ENCODE data around the gene EGFR. TPM values are rescaled to one million over a fixed set of nuclear protein-coding genes. Genes with fewer than 3 reads are reported as not detected.

The EGFR gene
- total RNA-seq, 2 donors from 2014 or later, result 42.5 to 44.2 TPM

GRCh38 chr7:55056577-55057480, 38.0 kb downstream of the EGFR start:
- 84 to 87% methylated on average over 15 of the region's 15 CpGs for WGBS, 2 donors
- DNase-seq, result no peak
- ATAC-seq, result no peak
- TF ChIP-seq CTCF (IDR thresholded peaks at IDR 0.05) (no peak), POLR2A (IDR thresholded peaks at IDR 0.05) (no peak)
- Histone ChIP-seq H3K4me3 (no peak overlapping the region), H3K36me3 (replicated peaks in 1 of 2; ENCODE audit: insufficient read depth in 1 of 2, low read depth in 2 of 2) (no peaks in the 10 kb centered on the region), H3K9me3 (no peaks in the 10 kb centered on the region), H3K27me3 (no peaks in the 10 kb centered on the region), H3K4me1 (no peaks in the 10 kb centered on the region), H3K27ac (no peak overlapping the region)
- intact Hi-C loops (cut with DNase I), result no loop called here

GRCh38 chr7:55058314-55058713, 39.5 kb downstream of the EGFR start:
- no peaks in the 10 kb centered on the region for H3K4me1 ChIP-seq
- DNase-seq (no peak), ATAC-seq (no peak)
- no peaks in the 10 kb centered on the region for H3K36me3 ChIP-seq (replicated peaks in 1 of 2; ENCODE audit: insufficient read depth in 1 of 2, low read depth in 2 of 2)
- no peaks in the 10 kb centered on the region for H3K9me3 ChIP-seq
- H3K27me3 ChIP-seq, result no peaks in the 10 kb centered on the region
- intact Hi-C loops (cut with DNase I), result no loop called here
- no peak overlapping the region for H3K27ac ChIP-seq
- 93 to 95% methylated on average over 10 of the region's 10 CpGs for WGBS, 2 donors
- TF ChIP-seq POLR2A (IDR thresholded peaks at IDR 0.05) (no peak), CTCF (IDR thresholded peaks at IDR 0.05) (no peak)
- H3K4me3 ChIP-seq, result no peak overlapping the region

GRCh38 chr7:55059021-55059420, 40.2 kb downstream of the EGFR start:
- no peak for DNase-seq

GRCh38 chr7:55060085-55060484, 41.3 kb downstream of the EGFR start:
- no peak overlapping the region for H3K4me3 ChIP-seq
- no peaks in the 10 kb centered on the region for H3K9me3 ChIP-seq
- no peak overlapping the region for H3K27ac ChIP-seq
- no peak for ATAC-seq
- no peaks in the 10 kb centered on the region for H3K4me1 ChIP-seq
- H3K27me3 ChIP-seq, result no peaks in the 10 kb centered on the region
- TF ChIP-seq CTCF (IDR thresholded peaks at IDR 0.05), result no peak
- no peak for TF ChIP-seq POLR2A (IDR thresholded peaks at IDR 0.05)
- WGBS, 2 donors, result 81 to 86% methylated on average over 2 of the region's 2 CpGs
- intact Hi-C loops (cut with DNase I), result no loop called here
- DNase-seq, result no peak
- no peaks in the 10 kb centered on the region for H3K36me3 ChIP-seq (replicated peaks in 1 of 2; ENCODE audit: insufficient read depth in 1 of 2, low read depth in 2 of 2)

More at GRCh38 chr7:55059021-55059420, 40.2 kb downstream of the EGFR start:
- no peak overlapping the region for H3K4me3 ChIP-seq
- H3K9me3 ChIP-seq, result no peaks in the 10 kb centered on the region
- H3K4me1 ChIP-seq, result no peaks in the 10 kb centered on the region
- WGBS, 2 donors, result 77 to 96% methylated on average over 2 of the region's 2 CpGs
- intact Hi-C loops (cut with DNase I), result no loop called here
- TF ChIP-seq POLR2A (IDR thresholded peaks at IDR 0.05) (no peak), CTCF (IDR thresholded peaks at IDR 0.05) (no peak)
- no peaks in the 10 kb centered on the region for H3K27me3 ChIP-seq
- ATAC-seq, result no peak
- H3K27ac ChIP-seq, result no peak overlapping the region
- H3K36me3 ChIP-seq (replicated peaks in 1 of 2; ENCODE audit: insufficient read depth in 1 of 2, low read depth in 2 of 2), result no peaks in the 10 kb centered on the region

- H3K36me3 ChIP-seq (replicated peaks in 1 of 2; ENCODE audit: insufficient read depth in 1 of 2, low read depth in 2 of 2), result no peaks in the 10 kb centered on the region
- no peaks in the 10 kb centered on the region for H3K27me3 ChIP-seq
- H3K4me1 ChIP-seq, result no peaks in the 10 kb centered on the region
- WGBS, 2 donors, result 89 to 90% methylated on average over 6 of the region's 6 CpGs
- intact Hi-C loops (cut with DNase I), result no loop called here
- no peak for DNase-seq
- no peak overlapping the region for H3K27ac ChIP-seq
- TF ChIP-seq POLR2A (IDR thresholded peaks at IDR 0.05), result no peak
- TF ChIP-seq CTCF (IDR thresholded peaks at IDR 0.05), result no peak
- ATAC-seq, result no peak
- H3K9me3 ChIP-seq, result no peaks in the 10 kb centered on the region
- H3K4me3 ChIP-seq, result no peak overlapping the region
Observed at GRCh38 chr7:55060636-55061022, 41.8 kb downstream of the EGFR start.
